GM19025 (cell line): ENCODE measurements around the gene VWF.

Source experiments
- ATAC-seq: cut with Tn5 transposase; IDR thresholded peaks from one replicate; pipeline ENCODE4 v1.9.1; 2021; ENCODE audit warnings: mild to moderate bottlenecking, low read depth, moderate library complexity; ENCODE audit not compliant: unreplicated experiment

VWF gene

DNA sequence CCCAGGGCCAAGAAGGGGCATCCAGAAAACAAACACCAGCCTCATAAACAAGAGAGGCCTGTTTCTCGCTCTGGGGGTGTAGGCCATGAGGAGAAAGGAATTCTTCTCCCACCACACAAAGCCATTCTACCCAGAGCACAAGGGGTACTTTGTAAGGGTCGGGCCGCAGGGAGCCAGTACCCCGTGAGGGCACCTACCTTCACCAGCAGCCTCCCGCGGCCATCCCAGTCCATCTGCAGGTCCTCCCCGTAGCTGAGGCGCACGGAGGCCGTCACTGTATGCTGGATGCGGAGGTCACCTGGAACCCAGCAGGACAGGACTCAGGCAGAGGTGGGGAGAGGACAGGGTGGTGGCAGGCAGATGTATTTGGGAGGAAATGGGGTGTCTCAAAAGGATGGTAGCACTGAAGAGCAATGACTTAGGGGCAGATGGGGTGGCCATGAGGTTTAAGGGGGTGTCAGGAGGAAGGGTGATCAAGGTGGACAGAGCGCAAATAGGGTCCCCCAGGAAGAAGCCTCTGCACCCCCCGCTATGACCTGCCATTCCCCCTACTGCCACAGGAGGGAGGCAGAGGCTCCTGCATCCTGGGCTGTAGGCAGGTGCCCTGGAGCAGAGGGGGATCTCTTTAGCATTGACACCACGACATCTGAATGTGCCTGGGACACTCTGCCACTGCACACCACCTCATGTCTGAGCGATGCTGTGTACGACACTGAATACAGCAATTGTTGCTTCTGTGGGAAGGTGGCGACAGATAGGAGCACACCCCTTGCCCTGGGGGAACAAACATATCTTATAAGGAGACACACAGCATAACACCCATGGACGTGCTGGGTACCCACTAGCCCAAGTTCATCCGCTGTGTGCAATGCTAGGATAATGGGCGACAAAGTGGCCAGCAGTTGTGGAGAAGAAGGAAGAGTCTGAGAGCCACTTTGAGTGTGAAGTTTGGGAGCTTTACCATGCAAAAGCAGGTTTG is 61.4 kb downstream of the VWF start:
- ATAC-seq, result no peak

DNA sequence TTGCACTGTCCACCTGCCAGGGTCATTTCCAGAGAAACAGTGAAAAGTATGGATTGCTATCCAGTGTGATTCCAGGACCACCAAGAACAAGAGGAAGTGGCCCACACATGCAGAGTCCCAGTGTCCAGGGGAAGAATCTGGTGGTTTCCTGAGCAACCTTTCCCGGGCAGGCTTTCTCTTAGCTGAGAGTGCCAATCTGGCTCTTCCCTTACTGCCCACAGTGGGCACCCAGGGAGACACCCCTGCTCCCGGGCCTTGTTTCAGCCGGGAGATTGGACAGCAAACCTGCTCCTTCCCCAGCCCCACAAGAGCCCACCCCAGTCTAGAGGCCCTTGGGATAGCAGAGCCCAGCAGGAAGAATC is 62.1 kb downstream of the VWF start:
- ATAC-seq, result no peak

DNA sequence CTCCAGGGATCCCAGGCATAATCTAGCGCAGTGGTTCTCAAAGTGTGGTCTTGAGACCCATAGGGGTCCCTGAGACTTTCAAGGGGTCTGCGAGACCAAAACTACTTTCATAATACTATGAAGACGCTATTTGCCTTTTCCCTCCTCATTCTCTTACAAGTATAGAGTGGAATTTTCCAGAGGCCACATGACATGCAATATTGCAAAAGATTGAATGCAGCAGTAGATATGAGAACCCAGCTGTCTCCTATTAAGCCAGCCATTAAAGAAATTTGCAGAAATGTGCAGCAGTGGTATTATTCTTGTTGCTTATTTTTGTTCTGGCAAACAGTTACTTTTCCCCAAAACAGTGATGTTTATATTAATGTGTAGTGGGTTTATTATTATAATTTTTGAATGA is 62.8 kb downstream of the VWF start:
- ATAC-seq, result no peak

DNA sequence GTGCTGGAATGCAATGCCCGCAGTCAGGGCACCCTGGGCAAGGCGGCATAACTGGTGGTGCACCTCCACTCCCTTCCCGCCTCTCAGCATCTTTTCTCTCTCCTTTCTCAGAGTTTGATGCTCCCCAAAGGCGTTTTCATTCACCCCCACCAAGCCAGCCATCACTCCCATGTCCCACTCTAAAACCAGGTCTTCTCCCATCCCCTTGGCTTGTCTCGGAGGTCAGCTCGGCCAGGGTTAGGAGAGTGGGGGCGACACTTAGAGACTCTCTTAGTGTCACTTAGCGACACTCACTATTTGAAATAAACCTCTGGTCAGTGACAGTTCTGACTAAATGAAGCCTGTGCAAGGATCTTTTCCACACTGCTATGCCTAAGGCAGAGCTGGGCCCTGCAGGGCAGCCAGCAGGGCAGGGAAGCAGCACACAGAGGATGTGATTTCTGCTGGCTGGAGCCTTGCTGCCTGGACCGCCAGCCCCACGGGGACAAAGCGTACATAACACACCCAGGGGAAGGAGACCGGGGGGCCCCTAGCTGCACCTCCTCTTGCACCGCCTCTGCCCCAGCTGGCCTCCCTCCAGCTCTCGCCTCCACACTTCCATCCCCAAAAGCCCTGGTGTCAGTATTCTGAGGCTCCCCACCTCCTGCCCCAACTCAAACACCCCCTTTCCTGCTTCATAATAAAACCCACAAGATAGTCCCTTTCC is 64.5 kb downstream of the VWF start:
- no peak for ATAC-seq

DNA sequence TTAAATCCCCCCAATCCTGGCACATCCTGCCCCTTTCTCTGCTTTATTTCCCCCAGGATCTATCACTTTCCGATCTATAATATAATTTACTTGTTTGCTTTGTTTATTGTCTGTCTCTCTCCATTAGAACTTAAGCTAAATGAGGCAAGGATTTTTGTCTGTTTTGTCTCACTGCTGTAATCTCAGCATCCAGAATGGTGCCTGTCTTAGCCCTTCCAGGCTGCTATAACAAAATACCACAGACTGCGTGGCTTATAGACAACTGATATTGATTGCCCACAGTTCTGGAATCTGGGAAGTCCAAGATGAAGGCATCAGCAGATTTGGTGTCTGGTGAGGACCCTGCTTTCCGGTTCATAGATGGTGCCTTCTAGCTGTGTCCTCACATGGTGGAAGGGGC is 65.2 kb downstream of the VWF start:
- ATAC-seq, result no peak

DNA sequence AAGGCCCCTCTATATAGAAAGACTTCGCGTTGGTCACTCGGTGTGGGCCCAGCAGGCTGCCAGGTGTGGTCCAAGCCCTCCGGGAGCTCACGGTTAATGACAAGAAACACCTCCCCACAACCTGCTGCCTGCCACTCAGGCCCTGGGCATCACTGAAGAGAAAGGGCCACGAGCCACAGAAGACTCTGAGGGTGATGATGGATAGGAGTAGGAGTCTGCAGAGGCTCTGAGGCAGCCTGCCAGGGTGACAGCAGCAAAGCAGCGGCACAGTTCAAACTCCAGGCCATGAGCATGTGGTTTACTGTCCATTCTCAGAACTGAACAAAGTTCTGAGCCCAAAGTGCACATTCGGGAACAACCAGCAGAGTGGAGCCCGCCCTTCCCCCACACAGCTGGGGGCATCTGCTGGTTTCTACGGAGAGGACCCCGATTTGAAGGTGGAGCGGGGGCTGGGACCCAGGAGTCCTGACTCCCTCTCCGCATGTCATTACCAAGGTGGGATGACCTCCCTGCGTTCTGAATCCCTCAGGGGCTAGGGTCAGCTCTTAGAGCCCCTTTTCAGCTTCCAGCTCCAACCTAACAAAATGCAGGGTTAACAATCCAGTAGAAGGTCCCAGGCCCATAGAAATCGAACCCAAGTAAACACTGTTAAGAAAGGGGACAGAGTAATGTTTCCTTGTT is 65.8 kb downstream of the VWF start:
- no peak for ATAC-seq

DNA sequence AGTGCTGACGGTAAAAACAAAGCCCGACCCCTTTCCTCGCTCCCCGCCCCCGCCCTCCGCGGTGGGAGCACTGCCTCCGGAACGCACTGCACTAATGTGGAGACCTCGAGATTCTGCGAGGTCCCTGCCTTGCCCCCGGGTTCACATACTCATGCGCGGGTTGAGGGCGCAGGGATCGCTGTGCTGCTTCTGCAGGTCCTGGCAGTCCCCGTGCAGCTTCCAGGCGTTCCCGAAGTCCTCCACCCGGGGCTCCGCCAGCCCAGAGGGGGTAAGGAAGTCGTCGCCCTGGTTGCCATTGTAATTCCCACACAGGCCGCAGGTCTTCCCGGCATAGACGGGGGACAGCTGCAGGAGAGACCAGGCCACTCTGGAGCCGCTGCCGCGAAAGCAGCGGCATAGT is 66.8 kb downstream of the VWF start:
- ATAC-seq, result no peak

DNA sequence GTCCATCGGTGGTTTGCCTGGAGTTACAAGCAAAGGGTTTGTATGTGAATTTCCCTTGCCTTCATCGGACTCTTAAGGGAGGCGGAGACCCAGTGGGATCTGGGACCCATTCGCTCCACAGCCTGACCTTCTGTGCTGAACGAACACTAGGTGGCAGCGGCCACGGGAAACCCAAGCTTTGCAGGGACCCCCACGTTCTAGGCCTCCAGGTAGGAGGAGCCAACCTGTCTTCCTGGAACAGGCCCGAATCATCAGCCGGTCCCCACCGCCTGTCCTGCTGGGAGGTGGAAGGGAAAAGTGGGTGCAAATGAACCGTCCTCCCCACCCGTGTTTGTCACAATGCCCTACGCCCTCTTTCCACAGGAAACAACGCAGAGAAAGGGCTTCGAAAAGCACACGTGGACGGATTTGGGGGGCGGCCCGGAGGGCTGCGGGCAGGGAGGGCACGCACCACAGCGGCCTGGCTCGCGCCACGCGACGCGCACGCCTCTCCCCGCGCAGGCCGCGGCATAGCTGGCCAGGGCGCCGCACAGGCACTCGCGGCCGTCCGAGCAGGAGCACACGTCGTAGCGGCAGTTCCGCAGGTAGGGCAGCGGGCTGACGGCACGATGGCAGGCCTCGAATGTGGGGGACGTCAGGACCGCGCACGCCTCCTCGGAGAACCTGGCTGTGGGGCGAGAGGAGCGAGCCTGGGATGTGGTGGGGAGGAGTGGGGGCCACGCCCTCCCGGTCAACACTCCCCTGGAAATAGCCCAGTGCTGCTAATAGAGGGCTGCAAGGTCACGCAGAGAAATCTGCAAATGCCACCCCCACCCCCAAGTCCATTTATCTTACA is 67.8 kb downstream of the VWF start:
- ATAC-seq, result no peak

DNA sequence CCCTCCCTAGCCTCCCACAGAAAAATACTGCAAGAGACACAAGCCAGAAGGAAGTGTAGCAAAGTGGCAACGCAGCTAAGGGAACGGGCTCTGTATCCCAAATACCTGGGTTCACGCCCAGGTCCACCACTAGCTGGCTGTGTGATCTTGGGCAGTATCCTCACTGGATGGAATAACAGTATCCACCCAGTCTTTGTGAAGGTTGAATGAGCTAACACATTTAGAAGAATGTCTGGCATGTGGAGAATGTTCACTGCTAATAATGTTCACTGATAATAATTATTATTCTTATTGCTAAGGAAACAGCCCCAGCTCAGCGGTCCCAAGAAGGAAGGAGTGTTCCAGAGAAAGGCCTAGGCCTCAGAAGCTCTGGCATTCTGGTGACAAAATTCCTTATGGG is 70.9 kb downstream of the VWF start:
- ATAC-seq, result no peak

DNA sequence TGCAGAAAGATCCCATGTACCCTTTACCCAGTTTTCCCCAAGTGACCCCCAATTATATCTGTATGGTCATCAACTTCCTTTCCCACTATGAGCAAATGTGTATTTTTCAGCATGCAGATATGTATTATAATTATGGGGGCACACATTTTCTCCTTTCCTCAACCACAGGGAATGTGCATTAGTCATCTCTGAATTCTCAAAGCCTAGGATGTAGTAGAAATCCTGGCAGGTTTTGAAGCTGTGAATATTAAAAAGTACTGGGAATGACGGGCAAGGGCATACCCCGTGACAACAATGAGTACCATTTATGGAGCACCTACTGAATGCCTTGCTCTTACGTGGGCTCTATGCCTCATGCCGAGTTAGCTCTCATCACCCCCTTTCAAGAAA is 71.5 kb downstream of the VWF start:
- no peak for ATAC-seq

DNA sequence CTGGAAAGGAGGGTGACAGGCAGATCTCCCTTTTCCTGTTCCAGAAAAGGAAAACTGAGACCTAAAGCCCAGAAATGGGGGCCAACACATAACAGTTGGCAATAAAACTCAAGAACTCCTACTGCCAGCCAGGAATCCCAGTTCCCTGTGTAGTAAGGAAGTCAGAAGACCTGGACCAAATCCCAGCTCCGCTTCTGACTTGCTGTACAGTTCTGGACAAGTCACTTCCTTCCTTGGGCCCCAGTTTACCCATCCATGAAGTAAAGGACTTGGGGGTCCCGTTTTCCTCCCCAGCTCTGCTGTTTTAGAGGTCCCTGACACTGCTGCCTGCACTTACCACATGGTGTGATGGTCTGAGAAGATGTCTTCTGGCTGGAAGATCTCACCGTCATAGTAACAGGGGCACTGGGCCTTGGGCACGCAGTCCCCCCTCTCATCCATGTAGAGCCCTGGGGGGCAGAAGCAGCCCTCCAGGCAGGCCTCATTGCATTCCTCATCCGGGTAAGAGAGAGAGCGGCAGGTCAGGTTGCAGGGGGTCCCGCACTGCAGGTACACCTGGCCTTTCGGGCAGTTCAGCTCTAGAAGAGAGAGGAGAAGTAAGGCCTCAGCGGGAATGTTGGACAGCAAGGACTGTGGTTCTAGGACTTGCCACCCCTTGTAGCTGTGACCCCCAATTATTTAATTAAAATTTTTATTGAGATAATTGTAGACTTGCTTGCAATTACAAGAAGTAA is 72.1 kb downstream of the VWF start:
- no peak for ATAC-seq

DNA sequence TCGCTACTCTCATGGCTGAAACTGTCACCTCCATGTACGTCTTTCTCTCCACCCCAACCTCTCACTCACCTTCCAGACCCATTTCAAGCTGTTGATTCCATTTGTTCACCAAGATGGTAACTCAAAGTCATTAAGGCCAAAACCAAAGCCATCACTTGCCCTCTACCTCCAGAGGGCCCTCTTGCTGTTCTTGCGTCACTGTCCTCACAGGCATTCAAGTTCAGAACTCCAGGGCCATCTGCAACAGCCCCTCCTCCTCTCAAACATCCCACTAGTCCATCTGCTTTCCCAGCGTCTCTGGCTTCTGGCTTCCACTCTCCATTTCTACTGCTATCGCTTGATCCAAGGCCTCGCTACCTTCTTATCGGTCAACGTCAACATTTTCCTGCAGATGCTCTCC is 74.5 kb downstream of the VWF start:
- no peak for ATAC-seq

DNA sequence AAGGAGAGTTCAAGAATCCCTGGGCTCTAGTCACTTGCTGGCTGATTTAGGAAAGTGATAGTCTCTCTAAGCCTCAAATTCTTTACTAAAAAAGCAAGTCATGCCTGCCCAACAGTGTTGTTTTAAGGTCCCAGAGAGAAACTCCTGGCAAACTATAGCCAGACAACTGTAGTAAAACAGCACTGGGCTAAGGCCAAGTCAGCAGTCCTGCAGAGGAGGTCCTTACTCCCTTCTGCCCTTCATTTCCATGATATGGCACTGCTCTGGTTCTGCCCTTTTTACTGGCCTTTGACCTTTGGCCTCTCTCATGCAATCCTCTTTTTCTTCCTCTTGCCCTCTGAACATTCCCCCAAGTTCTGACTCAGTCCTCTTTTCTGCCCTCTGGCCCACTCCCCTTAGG is 74.9 kb downstream of the VWF start:
- no peak for ATAC-seq

DNA sequence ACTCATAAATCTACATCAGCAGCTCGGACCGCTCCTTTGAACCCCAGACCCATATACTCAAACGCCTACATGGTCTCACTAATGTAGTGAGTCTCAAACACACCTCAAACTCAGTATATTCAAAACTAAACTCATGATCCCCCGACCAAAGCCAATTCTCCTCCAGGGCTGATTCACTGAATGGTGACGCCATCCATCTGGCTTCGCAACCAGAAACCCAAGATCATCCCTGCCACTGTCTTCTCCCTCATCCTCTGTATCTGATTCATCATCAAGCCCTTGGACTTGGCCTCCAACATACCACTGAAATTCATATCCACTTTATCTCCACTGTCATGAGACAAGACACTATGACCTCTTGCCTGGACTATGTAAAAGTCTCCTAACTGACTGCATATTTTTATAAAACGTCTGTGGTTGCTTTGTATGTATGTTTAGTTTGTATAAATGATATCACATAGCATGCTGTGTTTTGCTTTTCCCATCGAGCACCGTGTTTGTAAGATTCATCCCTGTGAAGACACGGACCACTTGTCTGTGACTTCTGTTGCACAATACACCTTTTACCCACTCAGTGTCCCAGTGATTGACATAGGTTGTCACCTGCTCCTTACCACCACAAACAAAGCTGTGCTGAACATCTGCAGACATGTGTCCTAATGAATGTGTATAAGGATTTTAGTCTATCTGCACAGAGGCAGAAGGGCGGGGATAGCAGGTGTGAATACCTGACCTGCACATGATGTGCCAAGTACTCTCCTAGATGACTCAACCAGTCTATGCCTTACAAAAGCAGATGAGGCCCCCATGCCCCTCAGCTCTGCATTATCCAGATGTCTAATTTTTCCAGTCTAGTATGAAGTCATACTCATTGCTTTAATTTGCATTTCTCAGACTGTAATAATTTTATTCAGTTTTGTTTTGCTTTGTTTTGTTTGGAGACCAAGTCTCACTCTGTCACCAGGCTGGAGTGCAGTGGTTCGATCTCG is 76.9 kb downstream of the VWF start:
- no peak for ATAC-seq

DNA sequence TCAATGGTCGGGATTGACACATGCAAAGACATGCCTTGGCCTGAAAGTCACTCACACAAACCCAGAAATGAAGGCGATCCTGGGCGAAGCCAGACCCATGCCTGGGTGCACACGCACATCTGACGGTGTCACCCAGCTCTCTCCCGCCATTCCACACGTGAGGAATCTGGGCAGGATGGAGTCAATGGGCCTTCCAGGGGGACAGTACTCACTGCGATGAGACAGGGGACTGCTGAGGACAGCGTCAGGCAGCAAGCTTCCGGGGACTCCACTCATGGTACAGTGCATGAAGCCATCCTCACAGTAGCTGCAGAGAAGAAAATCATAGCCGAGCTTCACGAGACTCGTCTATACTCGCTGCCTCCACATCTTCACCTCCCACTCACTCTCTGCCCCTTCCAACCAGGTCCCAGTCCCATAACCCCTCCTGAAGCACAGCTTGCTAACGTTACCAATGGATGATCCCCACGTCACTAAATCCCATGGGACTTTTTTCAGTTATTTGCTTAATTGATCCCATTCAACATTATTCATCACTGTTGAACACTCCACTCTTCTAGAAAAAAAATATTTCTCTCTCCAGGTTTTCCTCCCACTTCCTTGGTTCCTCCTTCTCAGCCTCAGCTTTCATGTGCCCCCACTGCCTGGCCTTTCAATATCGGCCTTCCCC is 77.8 kb downstream of the VWF start:
- no peak for ATAC-seq

DNA sequence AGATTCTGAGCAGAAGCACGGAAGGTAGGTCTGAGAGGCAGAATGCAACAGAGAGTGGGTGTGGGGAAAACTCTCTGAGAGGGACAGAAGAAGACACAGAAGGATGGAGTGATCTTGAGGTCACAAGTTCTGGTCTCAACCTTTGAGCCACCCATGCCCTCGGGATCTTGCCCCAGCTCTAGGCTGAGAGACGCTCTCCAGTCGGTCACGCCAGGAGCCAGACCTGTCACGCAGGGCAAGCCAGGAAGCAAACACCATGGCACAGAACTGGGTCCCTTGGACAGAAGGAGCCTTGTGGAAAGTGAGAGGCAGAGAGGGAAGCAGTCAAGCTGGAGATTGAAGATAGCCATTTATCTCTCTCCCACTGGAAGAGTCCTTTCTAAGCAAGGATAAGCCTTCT is 79.0 kb downstream of the VWF start:
- no peak for ATAC-seq

DNA sequence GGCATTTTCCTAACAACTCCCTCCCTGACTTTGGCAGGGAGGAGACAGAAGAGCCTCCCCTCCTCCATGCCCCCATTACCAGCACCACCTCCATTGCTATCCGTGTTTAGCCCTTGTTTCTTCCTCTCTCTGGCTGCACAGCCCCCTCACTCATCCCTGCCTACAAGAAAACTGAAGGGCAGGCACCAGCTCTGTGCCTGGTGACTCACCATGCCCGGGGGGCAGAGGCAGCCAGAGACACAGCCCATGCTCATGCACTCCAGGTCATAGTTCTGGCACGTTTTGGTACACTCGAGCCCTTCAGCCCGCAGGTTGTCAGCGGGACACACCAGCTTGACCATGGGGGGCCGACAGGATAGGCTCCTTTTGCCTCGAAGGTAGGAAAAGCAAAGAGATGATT is 80.4 kb downstream of the VWF start:
- no peak for ATAC-seq

DNA sequence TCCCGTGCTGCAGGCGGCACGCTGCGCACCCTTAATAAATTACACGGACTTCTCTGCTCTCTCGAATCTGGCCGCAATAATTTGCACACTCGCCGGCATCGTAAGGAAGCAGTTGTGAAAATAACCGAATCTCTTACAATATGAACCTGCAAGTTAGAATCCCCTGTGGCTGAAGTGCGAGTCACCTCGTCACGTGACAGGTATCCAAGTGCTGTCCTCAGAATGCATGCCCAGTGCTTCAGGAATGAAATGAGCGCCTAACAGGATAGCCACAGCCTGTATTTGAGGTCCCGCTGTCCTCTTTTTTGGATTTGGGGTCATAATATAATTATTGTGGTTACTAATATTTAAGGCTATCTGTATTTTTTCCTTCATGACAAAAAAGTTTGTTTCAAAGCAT is 82.0 kb downstream of the VWF start:
- no peak for ATAC-seq
